H1 (cell line): Measurements from ENCODE around the gene CMSS1. TPM values are rescaled to one million over a fixed set of nuclear protein-coding genes. Genes with fewer than 3 reads are reported as not detected.

Experiments
- CHD7 ChIP-seq: fragments of 300-600 bp; sonication (generic); IDR thresholded peaks from 2 replicates; pipeline ENCODE4 v1.7.1; 2012; ENCODE audit warnings: low read length, moderate library complexity, mild to moderate bottlenecking, inconsistent platforms; ENCODE audit not compliant: insufficient replicate concordance
- NRF1 ChIP-seq: IDR thresholded peaks from 2 replicates; pipeline ENCODE4 v1.6.1; 2011; ENCODE audit warnings: mild to moderate bottlenecking, low read depth, low read length, improper control_type of control experiment
- polyA plus RNA-seq, 7 experiments: library from polyadenylated mRNA; depleted of rRNA in 3 of 7; stranded (reverse) in 5 of 7; unstranded in 2 of 7; fragments of >200 nt in 5 of 7; fragments of 200-250 nt in 2 of 7; gene quantifications; 1 replicate in 5 of 7; 2 replicates in 1 of 7; 4 replicates in 1 of 7; pipeline versions ENCODE4 v1.2.1 to v1.2.3, GENCODE V29; 2011 to 2013; ENCODE audit warnings: missing spikeins in 2 of 7, mixed read lengths in 2 of 7
- total RNA-seq: library from RNA; stranded (reverse); fragmentation: NEBNext Ultra II Directional; extraction: Animal tissue kit (Norgen Biotek cat#: 25700); gene quantifications from 2 replicates; pipeline ENCODE4 v1.2.1, GENCODE V29; 2021

CMSS1 gene
- total and polyA plus RNA-seq, 2 of the 8 experiments (the other 6 are each of a cell fraction or from before 2014, with no cell fraction given), result 15.2 to 75.1 TPM

- TF ChIP-seq CHD7 (no peak), NRF1 (no peak)
Measured at GRCh38 chr3:99870712-99871111, 53.0 kb downstream of the CMSS1 start (continued).
